ENCODE results near the gene POLD4.

Gene POLD4

GRCh38 chr11:67354075-67355022, 1.0 kb upstream of the POLD4 start:
- DNase-seq (ENCODE audit: low read depth), result peak; percentile 91

GRCh38 chr11:67352546-67353316, 615 bp downstream of the POLD4 start:
- no peak for TF ChIP-seq CTCF (conservative IDR thresholded peaks at IDR 0.05; ENCODE audit: low read length)
- DNase-seq (ENCODE audit: low read depth), result peak; percentile 28

More at GRCh38 chr11:67354075-67355022, 1.0 kb upstream of the POLD4 start:
- TF ChIP-seq CTCF (conservative IDR thresholded peaks at IDR 0.05; ENCODE audit: low read length), result peak; percentile 45
- peak overlapping the region; percentile 55 for H3K4me3 ChIP-seq (ENCODE audit: low read length)

GRCh38 chr11:67351275-67352005, 1.9 kb downstream of the POLD4 start:
- TF ChIP-seq CTCF (conservative IDR thresholded peaks at IDR 0.05; ENCODE audit: low read length), result peak; percentile 93
- DNase-seq (ENCODE audit: low read depth), result peak; percentile 81
- peak overlapping the region; percentile 29 for H3K4me3 ChIP-seq (ENCODE audit: low read length)

More at GRCh38 chr11:67352546-67353316, 615 bp downstream of the POLD4 start:
- peak overlapping the region; percentile 76 for H3K4me3 ChIP-seq (ENCODE audit: low read length)

GRCh38 chr11:67349928-67350465, 3.3 kb downstream of the POLD4 start:
- no peak overlapping the region for H3K4me3 ChIP-seq (ENCODE audit: low read length)
- no peak for DNase-seq (ENCODE audit: low read depth)
- no peak for TF ChIP-seq CTCF (conservative IDR thresholded peaks at IDR 0.05; ENCODE audit: low read length)

- no peak for TF ChIP-seq CTCF (conservative IDR thresholded peaks at IDR 0.05; ENCODE audit: low read length)
- no peak overlapping the region for H3K4me3 ChIP-seq (ENCODE audit: low read length)
- DNase-seq (ENCODE audit: low read depth), result no peak
These were observed 3.9 kb downstream of the POLD4 start for GRCh38 chr11:67349457-67349856.

- H3K4me3 ChIP-seq (ENCODE audit: low read length), result no peak overlapping the region
- DNase-seq (ENCODE audit: low read depth), result no peak
- TF ChIP-seq CTCF (conservative IDR thresholded peaks at IDR 0.05; ENCODE audit: low read length), result no peak
These were observed 4.3 kb downstream of the POLD4 start for GRCh38 chr11:67349036-67349435.
